HG02852 (cell line): ENCODE data around the gene TRIM71.
"Not testable (repeated sequence)": the region's sequence is repeated elsewhere in the genome, so short reads cannot be mapped to it uniquely, and the experiment has no call there.

Source experiments
- ATAC-seq: cut with Tn5 transposase; IDR thresholded peaks from one replicate; pipeline ENCODE4 v1.9.1; 2021; ENCODE audit warnings: mild to moderate bottlenecking, moderate library complexity; ENCODE audit not compliant: unreplicated experiment

Gene TRIM71

GRCh38 chr3:32819551-32820348, 2.0 kb downstream of the TRIM71 start:
- ATAC-seq, result no peak

- ATAC-seq, result no peak
Observed at GRCh38 chr3:32820430-32820829, 2.6 kb downstream of the TRIM71 start.

- no peak for ATAC-seq
Observed at GRCh38 chr3:32820971-32821685, 3.3 kb downstream of the TRIM71 start.

- ATAC-seq, result no peak
Observed at GRCh38 chr3:32821686-32822296, 4.0 kb downstream of the TRIM71 start.

GRCh38 chr3:32822609-32823498, 5.1 kb downstream of the TRIM71 start:
- no peak for ATAC-seq

GRCh38 chr3:32823641-32824184, 5.9 kb downstream of the TRIM71 start:
- ATAC-seq, result not testable (repeated sequence)

GRCh38 chr3:32825601-32826375, 8.0 kb downstream of the TRIM71 start:
- ATAC-seq, result no peak

GRCh38 chr3:32831062-32831461, 13.3 kb downstream of the TRIM71 start:
- ATAC-seq, result no peak

GRCh38 chr3:32831791-32832190, 14.0 kb downstream of the TRIM71 start:
- no peak for ATAC-seq

- ATAC-seq, result no peak
Observed at GRCh38 chr3:32832193-32832592, 14.4 kb downstream of the TRIM71 start.

- ATAC-seq, result no peak
Observed at GRCh38 chr3:32835049-32835371, 17.2 kb downstream of the TRIM71 start.

- no peak for ATAC-seq
Observed at GRCh38 chr3:32835961-32836360, 18.2 kb downstream of the TRIM71 start.

- ATAC-seq, result no peak
Observed at GRCh38 chr3:32836601-32837000, 18.8 kb downstream of the TRIM71 start.

GRCh38 chr3:32837366-32837765, 19.6 kb downstream of the TRIM71 start:
- no peak for ATAC-seq

- ATAC-seq, result no peak
Observed at GRCh38 chr3:32837789-32838188, 20.0 kb downstream of the TRIM71 start.

GRCh38 chr3:32839714-32840085, 21.9 kb downstream of the TRIM71 start:
- ATAC-seq, result no peak

GRCh38 chr3:32840086-32840841, 22.5 kb downstream of the TRIM71 start:
- ATAC-seq, result no peak

GRCh38 chr3:32841341-32841740, 23.5 kb downstream of the TRIM71 start:
- no peak for ATAC-seq

GRCh38 chr3:32841867-32842470, 24.2 kb downstream of the TRIM71 start:
- no peak for ATAC-seq
